Activated naive CD4-positive, alpha-beta T cell (primary cell): ENCODE measurements around the gene PNLDC1.
"Not testable (repeated sequence)": the region's sequence is repeated elsewhere in the genome, so short reads cannot be mapped to it uniquely, and the experiment has no call there.

Experiments used
- DNase-seq, 4 experiments: peaks; one replicate each; lab custom pipeline; 2025; lab: John Stamatoyannopoulos, UW

Gene PNLDC1

DNA sequence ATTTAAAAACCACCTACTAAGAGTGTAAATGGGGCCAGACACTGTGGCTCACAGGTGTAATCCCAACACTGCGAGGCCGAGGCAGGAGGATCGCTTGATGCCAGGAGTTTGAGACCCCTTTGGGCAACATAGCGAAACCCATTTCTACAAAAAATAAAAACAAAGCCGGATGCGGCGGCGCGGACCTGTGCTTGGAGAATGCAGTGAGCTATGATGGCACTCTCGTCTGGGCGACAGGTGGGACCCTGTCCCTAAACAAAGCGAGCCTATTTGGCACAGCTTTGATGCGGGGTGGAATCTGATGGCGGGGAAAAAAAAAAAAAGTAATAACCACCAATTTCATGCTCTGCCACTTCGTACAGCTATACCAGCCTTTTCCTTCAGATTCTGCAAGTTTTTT is 11.8 kb upstream of the PNLDC1 start:
- DNase-seq = no peak

DNA sequence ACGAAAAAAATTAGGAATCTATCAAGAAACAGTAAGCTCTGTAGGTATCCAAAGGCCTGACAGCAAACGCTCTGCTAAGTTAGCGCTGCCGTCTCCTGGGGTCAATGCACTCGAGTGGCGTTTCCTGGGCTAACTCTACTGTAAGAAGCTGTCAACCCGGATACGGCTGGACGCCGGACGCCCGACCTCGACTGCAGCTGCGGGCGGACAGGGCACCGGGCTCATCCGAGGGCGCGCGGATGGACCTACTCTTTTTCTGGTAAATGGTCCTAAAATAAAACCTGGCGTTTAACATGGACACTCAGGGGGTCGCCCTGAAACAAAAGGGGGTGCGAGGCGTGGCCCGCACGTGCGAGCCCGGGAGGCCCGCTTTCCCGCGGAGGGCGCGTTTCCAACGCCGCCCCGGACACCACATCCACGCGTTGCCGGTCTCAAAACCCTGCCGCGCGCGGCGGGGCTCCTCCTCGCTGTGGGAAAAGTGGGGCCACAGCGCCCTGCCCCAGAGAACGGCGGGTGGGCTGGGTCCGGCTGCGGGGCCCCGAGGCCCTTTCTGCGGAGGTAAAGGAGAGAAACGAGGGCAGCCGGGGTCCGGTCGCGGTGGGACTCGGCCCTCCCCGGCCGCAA is 11.2 kb upstream of the PNLDC1 start:
- peak in 2 of 4 experiments; percentile 31 to 40 for DNase-seq

DNA sequence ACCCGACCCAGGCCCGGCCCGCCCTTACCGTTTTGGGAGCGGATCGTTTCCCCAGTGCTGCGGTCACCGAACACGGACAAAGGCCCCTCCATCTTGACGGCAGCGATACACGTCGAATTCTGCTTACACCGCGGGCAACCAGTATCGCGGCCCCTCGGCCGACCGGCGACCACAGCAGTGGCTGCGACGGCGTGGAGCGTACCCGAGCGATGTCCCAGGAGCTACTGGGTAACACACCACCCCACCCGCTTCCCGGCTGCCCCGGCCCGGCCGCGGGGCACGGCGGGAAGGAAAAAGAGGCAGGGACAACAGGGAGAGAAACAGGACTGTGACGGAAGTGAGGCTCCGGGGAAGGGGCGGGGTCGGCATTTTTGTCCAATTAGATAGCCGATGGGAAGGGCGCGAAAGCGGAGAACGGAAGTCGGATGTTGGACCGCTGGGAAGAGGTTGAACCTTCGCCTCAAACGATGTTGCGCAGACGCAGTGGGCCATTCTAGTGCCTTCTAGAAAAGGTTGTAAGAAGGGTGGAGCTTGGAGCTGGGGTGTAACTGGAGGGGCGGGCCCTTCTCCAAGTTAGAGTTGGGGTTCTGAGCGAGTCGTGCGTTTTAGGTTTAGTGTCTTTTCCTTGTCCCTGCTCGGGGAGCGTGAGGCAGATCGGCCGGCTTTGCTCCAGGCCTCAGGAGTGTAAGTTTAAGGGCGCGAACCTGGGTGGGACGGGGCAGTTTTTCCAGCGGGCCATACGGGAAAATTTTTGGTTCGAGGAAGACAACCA is 10.5 kb upstream of the PNLDC1 start, which contains the start of gene TCP1:
TCP1 (minus strand) TSS at position 226 of the 772 bp plus-strand sequence; CDS start at position 92, 134 bp downstream.
- DNase-seq = peak; percentile 96 to 97 (median 96)

DNA sequence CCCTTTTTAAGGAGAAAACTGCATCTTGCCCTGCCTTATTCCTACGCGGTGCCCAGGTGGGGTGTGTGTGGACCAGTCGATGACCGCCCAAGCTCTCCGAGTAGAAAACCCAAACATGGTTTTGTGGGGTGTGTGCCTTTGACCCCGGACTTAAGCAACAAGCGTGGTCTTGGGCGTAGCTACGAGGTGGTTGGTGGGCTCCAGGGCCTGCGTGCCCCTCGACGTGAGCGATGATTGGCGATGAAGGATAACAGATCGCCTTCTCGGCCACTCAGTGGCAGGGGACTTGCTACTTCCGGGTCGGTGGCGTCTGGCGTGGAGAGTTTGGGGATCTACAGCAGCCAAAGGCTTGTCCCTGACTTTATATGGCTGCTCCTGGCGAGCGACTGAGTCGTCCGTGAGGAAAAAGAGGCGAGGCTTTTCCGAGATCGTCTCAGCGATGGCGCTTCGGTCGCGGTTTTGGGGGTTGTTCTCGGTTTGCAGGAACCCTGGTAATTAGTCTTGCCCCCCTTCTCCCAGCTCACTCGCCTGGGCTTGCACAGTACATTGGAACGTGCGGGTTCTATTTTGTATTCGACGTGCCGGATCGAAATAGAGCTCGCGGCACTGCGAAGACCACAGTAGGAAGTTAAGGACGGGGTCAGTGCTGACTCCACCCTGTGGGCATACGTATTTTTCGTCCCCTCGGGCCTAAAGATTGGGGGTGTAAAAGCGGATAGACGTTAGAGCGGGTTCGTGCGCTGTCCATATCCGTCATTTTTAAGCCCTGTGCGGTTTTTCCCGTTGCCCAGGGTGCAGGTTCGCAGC is 9.7 kb upstream of the PNLDC1 start, which contains the start of gene MRPL18:
MRPL18 (plus strand) TSS at position 319 of the 807 bp plus-strand sequence; CDS start at position 440, 121 bp downstream.
- DNase-seq = peak; percentile 54 to 80 (median 66)

DNA sequence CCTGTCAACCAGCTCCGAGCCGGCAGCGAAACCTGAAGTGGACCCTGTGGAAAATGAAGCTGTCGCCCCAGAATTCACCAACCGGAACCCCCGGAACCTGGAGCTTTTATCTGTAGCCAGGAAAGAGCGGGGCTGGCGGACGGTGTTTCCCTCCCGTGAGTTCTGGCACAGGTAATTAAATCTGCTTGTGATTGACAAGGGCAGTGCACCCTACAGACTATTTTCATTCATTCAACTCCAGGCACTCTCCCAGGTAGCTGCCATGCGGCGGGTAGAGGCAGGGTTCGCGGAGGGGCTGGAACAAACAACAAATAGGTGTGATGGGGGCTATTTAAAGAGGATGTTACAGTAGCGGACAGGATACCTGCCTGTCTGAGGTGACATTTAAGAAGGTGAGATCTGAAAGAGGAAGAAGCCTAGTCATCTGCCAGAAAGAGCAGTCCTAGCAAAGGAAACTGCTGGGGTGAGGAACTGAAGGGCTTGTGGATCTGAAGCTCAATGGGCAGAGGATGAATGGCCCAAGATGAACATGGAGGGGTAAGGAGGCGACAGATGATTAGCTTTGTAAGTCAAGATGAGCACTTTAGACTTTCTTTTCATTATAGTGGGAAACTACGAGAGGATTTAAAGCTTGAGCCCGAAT is 9.0 kb upstream of the PNLDC1 start:
- no peak for DNase-seq

DNA sequence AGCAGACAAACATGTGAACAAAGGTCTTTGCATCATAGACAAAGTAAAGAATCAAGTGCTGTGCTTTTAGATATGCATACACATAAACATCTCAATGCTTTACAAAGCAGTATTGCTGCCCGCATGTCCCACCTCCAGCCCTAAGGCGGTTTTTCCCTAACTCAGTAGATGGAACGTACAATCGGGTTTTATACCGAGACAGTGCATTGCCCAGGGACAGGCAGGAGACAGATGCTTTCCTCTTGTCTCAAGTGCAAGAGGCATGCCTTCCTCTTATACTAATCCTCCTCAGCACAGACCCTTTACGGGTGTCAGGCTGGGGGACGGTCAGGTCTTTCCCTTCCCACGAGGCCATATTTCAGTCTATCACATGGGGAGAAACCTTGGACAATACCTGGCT is 5.1 kb upstream of the PNLDC1 start:
- DNase-seq = not testable (repeated sequence)

DNA sequence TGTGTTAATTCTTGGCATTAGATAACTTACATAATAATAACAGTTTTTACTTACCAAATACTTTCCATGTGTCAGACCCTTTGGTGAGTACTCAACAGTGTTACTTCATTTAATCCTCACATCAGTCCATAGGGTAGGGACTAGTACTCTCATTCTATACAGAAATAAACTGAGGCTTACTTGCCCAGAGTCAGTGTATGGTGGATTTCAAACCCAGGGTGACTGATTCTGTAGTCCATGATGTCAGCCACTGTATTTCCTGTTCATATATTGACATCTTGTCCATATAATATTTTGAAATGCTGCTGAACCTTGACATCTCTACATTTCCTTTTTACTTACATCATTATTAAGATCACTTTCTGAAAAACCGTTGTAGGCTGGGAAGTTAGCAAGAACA is 2.5 kb upstream of the PNLDC1 start:
- DNase-seq = no peak

DNA sequence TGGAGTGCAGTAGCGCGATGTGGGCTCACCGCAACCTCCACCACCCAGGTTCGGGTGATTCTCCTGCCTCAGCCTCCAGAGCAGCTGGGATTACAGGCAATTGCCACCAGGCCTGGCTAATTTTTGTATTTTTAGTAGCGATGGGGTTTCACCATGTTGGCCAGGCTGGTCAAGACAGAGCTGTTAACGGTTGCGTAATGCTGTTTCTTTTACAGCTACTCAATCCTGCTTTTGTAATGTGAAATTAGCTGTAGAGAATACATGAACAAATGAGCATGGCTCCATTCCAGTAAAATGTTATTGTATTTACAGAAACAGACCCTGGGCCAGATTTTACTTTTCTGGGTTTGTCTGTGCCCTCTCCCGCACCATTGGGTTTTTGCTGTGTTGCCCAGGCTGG is 1.9 kb downstream of the PNLDC1 start:
- no peak for DNase-seq

DNA sequence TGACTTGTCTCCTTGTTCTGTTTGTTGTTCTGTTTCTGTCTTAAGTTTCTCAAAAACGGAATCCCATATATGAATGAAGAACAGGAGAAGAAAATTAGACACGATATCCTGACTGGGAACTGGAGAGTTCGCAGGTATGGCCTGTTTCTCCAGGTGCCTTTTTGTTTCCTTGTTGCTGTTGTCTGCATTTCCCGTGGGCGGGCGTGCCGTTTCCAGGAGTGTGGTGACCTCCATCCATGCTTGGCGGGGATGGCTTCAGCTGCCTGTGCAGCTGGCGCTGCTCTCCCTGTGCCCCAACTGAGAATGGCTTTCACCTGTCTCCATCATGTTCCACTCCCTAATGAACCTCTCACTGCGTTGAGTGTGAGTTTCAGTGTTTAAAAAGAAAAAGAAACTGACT is 4.4 kb downstream of the PNLDC1 start:
- no peak for DNase-seq

DNA sequence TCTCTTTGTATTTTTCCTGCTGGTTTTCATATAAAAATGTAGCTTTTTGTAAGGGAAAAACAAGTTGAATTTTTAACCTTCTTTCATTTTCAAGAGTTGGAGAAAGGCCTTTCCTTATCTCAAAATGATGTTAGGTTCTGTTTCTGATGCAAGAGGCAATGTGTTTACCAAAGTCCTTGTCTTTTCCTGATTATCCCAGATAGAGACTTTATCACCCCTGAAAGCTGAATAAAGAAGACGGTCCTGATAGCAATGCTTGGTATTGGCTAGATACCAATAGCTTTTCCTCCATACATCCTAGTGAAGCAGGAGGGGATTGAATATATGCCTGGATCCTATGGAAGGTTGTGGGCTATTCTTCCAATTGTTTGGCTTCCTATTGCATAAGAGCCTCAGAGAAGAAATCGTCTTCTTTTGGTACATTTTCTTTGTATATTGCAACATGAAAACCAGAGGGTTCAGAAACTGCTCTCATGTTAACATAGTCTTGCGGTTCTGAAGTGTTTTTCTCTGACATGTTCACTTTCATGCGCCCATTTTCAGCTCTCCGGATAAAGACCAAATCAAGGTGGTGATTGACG is 5.5 kb downstream of the PNLDC1 start:
- DNase-seq = no peak

DNA sequence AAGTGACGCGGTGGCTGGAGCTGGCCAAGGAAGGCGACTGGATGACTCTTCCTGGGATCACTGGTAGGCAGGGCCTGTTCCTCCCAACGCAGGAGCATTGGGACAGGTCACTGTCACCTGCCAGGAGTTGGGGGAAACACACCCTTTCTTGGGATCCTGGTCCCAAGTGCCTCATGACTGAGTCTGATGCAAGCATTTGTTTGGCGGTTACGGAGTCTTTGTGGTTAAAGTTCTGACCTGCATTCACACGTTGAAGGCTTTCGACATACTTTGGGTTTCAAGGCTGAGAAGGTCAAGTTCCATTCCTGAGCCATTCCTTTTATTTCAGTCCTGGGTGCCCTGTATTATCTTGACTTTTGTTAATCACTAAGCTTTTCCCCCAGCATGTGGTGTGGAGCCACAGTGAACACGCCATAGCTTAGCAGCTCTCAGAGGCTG is 6.0 kb downstream of the PNLDC1 start:
- no peak for DNase-seq

DNA sequence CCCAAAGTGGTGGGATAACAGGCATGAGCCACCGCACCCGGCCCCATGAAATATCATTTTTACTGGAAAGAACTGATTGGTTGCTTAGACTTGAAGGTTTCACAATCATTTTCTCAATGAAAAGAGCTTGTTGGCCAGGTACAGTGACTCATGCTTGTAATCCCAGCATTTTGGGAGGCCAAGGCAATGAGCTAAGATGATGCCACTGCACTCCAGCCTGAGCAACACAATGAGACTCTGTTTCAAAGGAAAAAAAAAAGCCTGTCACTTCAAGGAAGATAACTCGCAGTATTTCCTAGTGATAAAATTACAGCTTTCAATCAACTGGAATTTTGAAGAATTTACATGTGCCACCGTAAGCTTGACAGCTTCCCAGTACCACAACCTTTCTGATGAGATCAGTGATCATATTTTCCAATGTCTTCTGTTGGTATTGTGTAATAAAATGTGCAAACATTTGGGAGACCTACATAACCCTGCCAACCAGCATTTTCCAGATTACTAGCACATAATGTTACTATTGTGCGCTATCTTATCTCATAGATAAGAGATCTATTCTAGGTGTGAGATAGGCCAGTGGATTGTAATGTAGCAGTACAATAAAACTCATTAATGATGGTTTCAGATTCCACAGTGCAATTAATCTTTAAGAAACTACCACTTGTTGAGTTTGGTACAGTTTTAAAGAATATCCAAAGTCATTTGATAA is 7.2 kb downstream of the PNLDC1 start:
- no peak for DNase-seq

DNA sequence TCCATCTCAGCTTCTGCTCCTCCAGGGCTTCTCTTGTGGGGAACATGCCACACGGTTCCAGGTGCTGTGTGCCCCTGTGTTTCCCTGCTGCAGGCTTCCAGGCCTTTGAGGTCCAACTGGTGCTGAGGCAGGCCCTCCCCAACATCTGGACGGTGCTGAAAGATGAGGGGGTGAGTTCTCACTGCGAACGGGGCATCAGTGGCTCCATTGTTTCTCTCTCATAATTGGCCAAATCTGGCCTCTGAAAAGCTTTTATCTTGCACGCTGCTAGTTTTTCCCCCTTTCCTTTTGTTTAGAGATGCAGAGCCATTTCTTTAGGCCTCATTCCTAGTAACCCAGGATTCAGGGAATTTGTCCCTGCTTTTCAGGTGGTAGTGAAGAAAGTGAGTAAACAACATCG is 8.6 kb downstream of the PNLDC1 start:
- no peak for DNase-seq

DNA sequence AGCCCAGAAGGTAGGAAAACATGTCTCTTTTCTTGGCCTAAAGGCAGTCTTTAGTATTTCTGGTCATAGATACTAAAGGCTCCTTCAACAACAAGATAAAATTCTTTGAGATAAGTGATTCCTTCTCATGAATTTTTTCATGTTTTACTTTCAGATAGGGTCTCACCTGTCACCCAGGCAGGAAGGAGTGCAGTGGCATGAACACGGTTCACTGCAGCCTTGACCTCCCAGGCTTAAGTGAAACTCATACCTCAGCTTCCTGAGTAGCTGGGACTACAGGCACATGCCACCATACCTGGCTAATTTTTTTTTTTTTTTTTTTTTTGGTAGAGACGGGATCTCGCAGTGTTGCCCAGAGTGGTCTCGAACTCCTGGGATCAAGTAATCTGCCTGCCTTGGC is 9.1 kb downstream of the PNLDC1 start:
- DNase-seq = no peak

DNA sequence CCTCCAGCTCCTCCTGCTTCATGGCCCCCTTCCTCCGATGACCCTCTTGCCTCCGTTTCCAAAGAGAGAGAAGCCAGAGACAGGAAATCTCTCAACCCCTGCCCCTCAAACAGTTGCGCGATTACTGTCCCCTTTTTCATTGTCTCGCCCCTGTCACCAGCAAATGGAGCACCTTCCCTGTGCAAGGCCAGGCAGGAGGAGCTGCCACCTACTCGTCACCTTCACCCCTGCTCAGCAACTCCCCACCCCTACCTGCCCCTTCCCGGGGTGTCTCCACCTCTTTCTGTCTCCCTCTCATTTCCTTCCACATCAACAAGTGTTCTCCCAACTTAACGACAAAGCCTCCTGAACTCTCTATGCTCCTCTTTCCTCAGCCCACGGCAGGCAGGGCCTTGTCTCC is 13.7 kb downstream of the PNLDC1 start:
- DNase-seq = no peak

DNA sequence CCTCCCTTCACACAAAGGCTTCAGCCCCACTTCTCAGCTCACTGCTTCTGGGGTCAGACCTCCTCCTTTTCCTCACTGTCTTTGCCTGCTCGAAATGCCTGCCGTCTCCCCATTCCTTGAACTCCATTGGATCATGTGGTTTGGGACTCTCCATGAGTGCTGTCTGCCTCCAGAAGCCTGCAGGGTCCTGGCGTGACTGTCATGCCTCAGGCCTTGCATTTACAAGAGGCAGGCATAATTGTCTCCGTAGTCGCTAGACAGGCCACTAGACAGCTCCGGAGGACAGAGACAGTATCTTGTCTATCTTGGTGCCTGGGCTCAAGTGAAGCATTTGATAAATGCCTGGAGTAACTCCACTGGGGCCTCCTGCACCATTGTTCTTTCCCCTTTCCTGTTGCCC is 15.3 kb downstream of the PNLDC1 start:
- no peak for DNase-seq

DNA sequence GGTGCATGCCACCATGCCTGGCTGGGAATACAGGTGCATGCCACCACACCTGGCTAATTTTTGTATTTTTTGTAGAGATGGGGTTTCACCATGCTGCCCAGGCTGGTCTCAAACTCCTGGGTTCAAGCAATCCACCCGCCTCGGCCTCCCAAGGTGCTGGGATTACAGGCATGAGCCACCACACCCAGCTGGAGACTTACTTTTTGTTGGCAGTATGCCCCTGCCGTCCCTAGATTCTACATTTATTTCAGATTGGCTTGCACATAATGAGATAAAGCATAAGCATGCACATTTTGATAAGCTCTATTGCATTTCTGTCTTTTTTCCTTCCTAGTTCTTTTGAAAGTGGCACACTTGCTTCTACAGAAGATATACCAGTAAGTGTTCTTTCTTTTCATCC is 16.7 kb downstream of the PNLDC1 start:
- DNase-seq = not testable (repeated sequence)

DNA sequence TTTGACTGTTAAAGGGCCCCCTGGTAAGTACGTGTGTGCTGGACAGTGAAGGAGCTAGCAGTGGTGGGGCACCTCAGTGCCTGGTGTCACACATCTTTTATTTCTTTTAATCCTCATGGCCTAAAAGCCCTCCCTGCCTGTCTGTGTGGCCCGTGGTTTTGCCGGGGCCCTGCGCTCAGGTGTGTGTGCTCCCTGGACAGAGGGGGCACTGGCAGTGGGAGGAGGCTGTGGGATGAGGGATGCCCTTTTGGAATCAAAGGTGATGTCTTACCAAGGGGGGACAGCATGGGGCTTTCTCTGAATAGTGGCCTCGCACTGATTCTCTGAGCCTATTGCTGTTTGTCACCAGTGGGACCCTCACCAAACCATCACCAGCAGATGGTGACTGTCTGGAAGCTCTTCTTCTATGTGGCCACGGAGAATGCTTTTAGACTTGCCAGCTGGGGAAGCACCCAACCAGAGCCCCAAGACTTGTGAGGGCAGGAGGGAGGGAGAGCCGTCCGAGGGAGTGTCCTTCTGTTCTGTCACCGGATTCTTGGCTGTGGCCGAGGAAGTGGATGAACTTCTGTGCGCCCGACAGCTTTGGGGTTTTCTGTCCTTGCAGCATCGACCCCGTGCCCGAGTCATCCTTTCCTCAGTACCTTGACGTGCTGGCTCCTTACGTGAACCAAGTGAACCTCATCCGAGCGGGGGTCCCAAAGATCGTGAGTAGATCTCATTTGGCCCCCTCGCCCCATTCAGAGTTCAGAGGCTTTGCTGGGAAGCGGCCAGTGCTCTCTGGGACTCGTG is 18.1 kb downstream of the PNLDC1 start:
- DNase-seq = no peak

DNA sequence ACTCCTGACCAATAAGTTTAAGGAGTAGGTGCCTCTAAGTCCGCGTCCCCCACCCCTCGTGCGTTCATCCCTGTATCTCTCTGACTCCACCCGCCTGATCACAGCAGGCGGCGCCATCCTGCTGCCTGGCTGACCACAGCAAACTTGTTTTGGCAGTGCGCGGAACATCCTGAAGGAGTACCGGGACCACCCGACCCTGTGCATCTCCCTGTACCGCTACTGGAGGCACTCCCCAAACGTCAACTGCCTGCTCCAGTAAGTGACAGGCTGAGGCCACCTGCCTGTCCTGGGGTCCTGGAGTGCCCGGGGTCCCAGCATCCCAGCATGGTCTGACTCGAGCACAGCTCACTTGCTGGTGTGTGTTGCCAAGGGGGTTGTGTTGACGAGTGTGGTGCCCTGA is 19.0 kb downstream of the PNLDC1 start:
- no peak for DNase-seq

DNA sequence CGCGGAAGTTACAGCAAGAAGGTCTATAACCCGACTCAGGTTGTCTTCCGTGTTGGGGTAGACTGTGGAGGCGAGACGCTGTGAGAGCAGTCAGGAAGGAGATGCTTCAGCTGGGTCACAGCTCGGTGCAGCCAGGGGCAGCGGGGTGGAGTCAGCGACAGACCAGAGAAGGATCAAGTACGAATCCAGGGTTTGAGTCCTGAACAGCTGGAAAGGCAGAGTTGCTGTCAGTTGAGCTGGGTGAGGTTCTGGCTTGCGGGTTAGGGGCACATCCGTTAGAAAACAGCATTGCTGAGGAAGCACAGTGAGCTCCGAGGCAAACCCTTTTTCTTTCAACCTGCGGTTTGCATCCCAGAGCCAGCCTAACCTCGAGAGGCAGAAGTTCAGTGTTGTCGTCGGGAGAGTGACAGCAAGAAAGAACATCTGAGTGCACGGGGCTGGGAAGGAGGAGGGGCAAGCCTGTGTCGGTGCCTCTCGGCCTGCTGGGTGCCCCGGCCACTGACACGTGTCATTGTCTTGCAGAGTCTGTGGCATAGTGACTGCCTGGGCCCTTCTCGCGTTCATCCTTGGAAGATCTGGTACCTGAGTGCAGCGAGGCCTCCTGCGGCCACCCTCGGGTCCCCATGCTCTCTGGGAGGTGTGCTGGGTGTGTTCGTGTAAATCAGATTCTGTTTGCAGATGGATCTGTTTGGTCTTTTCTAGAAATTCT is 20.0 kb downstream of the PNLDC1 start:
- peak in 1 of 4 experiments; percentile 5 for DNase-seq
